WTC11 (cell line): ENCODE results near the gene FBXL16. TPM values are rescaled to one million over a fixed set of nuclear protein-coding genes. Genes with fewer than 3 reads are reported as not detected.

Source experiments
- ATAC-seq: fragments of 200-7000 bp; cut with Tn5 transposase; 2 replicates; pipeline ENCODE4 v1.10.0; 2021; ENCODE audit warnings: mild to moderate bottlenecking, moderate library complexity
- CTCF ChIA-PET: fragments of 300-600 bp; sonication (Branson Sonifier 250); formaldehyde crosslinking; loops from one replicate; lab custom pipeline; 2021; ENCODE audit warnings: antibody characterized with exemption; lab: Charles Lee
- POLR2A ChIA-PET: fragments of 350-600 bp; sonication (Branson Sonifier 250); formaldehyde crosslinking; loops from one replicate; lab custom pipeline; 2021; ENCODE audit warnings: antibody characterized with exemption; lab: Charles Lee
- DNase-seq: peaks from one replicate; pipeline ENCODE4 v3.0.0; 2021; ENCODE audit warnings: low spot score
- H3K27ac Mint-ChIP-seq: 2 replicates; pipeline ENCODE4 v1.8.0; 2021; ENCODE audit warnings: mixed read lengths
- H3K27me3 Mint-ChIP-seq: 2 replicates; pipeline ENCODE4 v1.8.0; 2021; ENCODE audit warnings: low read depth, mild to moderate bottlenecking, moderate library complexity, mixed read lengths
- H3K36me3 Mint-ChIP-seq: 2 replicates; pipeline ENCODE4 v1.8.0; 2021; ENCODE audit warnings: mixed read lengths
- H3K4me1 Mint-ChIP-seq: 2 replicates; pipeline ENCODE4 v1.8.0; 2022; ENCODE audit warnings: mixed read lengths
- H3K4me3 Mint-ChIP-seq: 2 replicates; pipeline ENCODE4 v1.8.0; 2021; ENCODE audit warnings: mild to moderate bottlenecking, moderate library complexity, mixed read lengths
- H3K9me3 Mint-ChIP-seq: 2 replicates; pipeline ENCODE4 v1.8.0; 2021; ENCODE audit warnings: mixed read lengths
- AR ChIP-seq: fragments of 250-450 bp; sonication (Bioruptor Pico); IDR thresholded peaks from 2 replicates; pipeline ENCODE4 v1.9.0; 2021; ENCODE audit warnings: mild to moderate bottlenecking
- CBFB ChIP-seq: sonication (generic); formaldehyde crosslinking; IDR thresholded peaks from 2 replicates; pipeline ENCODE4 v1.8.1; 2022; ENCODE audit warnings: mild to moderate bottlenecking, low read depth, missing genetic modification reagents
- ELF4 ChIP-seq: sonication (generic); formaldehyde crosslinking; IDR thresholded peaks from 2 replicates; pipeline ENCODE4 v1.8.1; 2022; ENCODE audit warnings: low read depth, mild to moderate bottlenecking, moderate library complexity, missing genetic modification reagents
- ERG ChIP-seq: fragments of 250-450 bp; sonication (Bioruptor Pico); IDR thresholded peaks from 2 replicates; pipeline ENCODE4 v1.8.0; 2021; ENCODE audit warnings: mild to moderate bottlenecking
- FOXP1 ChIP-seq: sonication (generic); formaldehyde crosslinking; IDR thresholded peaks from 2 replicates; pipeline ENCODE4 v1.8.0; 2022; ENCODE audit warnings: missing genetic modification reagents, mild to moderate bottlenecking, moderate library complexity, borderline replicate concordance
- IRF2 ChIP-seq: sonication (generic); formaldehyde crosslinking; IDR thresholded peaks from 2 replicates; pipeline ENCODE4 v1.8.0; 2022; ENCODE audit warnings: low read depth, missing genetic modification reagents, borderline replicate concordance
- MXD4 ChIP-seq: fragments of 250-450 bp; sonication (Bioruptor Pico); IDR thresholded peaks from 2 replicates; pipeline ENCODE4 v1.8.0; 2021; ENCODE audit warnings: mild to moderate bottlenecking, moderate library complexity, borderline replicate concordance
- NFATC4 ChIP-seq: fragments of 250-450 bp; sonication (Bioruptor Pico); IDR thresholded peaks from 2 replicates; pipeline ENCODE4 v1.9.0; 2021; ENCODE audit warnings: mild to moderate bottlenecking
- NFYB ChIP-seq: sonication (generic); formaldehyde crosslinking; conservative IDR thresholded peaks from 2 replicates; pipeline ENCODE4 v1.8.0; 2022; ENCODE audit warnings: low read depth, missing genetic modification reagents
- NR1H2 ChIP-seq: sonication (generic); formaldehyde crosslinking; IDR thresholded peaks from 2 replicates; pipeline ENCODE4 v1.9.0; 2021; ENCODE audit warnings: mild to moderate bottlenecking, moderate library complexity, missing genetic modification reagents
- RELA ChIP-seq: sonication (generic); formaldehyde crosslinking; IDR thresholded peaks from 2 replicates; pipeline ENCODE4 v1.8.1; 2022; ENCODE audit warnings: missing genetic modification reagents, mild to moderate bottlenecking, borderline replicate concordance
- ZBTB21 ChIP-seq: sonication (generic); formaldehyde crosslinking; IDR thresholded peaks from 2 replicates; pipeline ENCODE4 v1.8.1; 2023; ENCODE audit warnings: mild to moderate bottlenecking, missing genetic modification reagents, borderline replicate concordance
- ZNF232 ChIP-seq: sonication (generic); formaldehyde crosslinking; IDR thresholded peaks from 2 replicates; pipeline ENCODE4 v1.8.0; 2022; ENCODE audit warnings: mild to moderate bottlenecking, missing genetic modification reagents
- ZNF263 ChIP-seq: sonication (generic); formaldehyde crosslinking; IDR thresholded peaks from 2 replicates; pipeline ENCODE4 v1.8.1; 2022; ENCODE audit warnings: low read depth, mild to moderate bottlenecking, moderate library complexity, missing genetic modification reagents
- ZNF423 ChIP-seq: fragments of 250-450 bp; sonication (Bioruptor Pico); IDR thresholded peaks from 2 replicates; pipeline ENCODE4 v2.1.2; 2022; ENCODE audit warnings: mild to moderate bottlenecking, moderate library complexity
- ZSCAN18 ChIP-seq: fragments of 250-450 bp; sonication (Bioruptor Pico); IDR thresholded peaks from 2 replicates; pipeline ENCODE4 v2.1.2; 2022; ENCODE audit warnings: mild to moderate bottlenecking, moderate library complexity
- total RNA-seq: library from RNA; stranded (reverse); gene quantifications from 3 replicates; pipeline ENCODE4 v1.2.3, GENCODE V29; 2021
- TF ChIP-seq, protein P1 (sequence below): sonication (generic); formaldehyde crosslinking; IDR thresholded peaks from 2 replicates; pipeline ENCODE4 v1.8.0; 2022; ENCODE audit warnings: missing genetic modification reagents
- TF ChIP-seq, protein P2 (sequence below): sonication (generic); formaldehyde crosslinking; IDR thresholded peaks from 2 replicates; pipeline ENCODE4 v1.8.1; 2022; ENCODE audit warnings: missing genetic modification reagents, borderline replicate concordance

Gene FBXL16
- total RNA-seq, 1 experiment from 2014 or later, result 22.7 TPM

DNA sequence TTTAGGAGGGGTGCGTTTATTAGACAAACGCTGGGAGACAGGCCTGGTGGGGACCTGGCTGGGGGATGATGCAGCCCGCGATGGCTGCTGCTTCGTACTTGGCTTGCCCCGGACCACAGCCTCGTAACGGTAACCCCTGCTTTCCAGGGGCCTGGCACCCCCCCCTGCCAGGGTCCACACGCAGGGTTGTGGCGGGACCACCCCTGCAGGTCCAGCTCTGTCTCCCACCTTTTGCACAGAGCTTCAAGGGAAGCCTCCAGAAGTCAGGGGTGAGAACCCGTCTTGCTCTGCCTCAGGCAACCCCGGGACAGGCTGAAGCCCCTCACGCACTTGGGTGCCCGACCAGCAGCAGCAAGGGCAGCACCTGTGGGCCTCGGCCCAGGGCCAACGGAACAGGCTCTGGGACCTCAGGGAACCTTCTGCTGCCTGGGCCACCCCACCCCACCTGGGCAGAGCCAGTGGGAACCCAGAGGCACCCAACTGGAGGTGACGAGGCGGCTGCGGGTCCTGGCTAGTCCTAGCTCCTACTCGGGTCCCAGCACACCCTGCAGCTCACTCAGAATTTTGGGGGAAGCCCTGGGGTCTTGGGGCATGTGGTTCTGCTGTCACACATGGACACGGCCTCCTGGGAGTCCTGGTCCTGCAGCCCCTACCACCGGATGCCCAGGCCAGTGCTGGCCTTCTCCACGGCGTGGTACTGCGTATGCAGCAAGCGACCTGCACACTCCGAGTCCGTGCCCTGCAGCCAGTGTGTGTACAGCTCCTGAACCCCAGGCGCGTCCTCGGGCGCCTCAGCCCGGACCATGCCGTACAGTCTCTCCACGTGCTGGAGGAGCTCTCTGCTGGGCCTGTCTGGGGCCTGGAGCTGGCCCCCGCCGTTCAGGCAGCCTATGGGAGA lies 24.4 kb upstream of the FBXL16 start:
- TF ChIP-seq, protein P1, sequence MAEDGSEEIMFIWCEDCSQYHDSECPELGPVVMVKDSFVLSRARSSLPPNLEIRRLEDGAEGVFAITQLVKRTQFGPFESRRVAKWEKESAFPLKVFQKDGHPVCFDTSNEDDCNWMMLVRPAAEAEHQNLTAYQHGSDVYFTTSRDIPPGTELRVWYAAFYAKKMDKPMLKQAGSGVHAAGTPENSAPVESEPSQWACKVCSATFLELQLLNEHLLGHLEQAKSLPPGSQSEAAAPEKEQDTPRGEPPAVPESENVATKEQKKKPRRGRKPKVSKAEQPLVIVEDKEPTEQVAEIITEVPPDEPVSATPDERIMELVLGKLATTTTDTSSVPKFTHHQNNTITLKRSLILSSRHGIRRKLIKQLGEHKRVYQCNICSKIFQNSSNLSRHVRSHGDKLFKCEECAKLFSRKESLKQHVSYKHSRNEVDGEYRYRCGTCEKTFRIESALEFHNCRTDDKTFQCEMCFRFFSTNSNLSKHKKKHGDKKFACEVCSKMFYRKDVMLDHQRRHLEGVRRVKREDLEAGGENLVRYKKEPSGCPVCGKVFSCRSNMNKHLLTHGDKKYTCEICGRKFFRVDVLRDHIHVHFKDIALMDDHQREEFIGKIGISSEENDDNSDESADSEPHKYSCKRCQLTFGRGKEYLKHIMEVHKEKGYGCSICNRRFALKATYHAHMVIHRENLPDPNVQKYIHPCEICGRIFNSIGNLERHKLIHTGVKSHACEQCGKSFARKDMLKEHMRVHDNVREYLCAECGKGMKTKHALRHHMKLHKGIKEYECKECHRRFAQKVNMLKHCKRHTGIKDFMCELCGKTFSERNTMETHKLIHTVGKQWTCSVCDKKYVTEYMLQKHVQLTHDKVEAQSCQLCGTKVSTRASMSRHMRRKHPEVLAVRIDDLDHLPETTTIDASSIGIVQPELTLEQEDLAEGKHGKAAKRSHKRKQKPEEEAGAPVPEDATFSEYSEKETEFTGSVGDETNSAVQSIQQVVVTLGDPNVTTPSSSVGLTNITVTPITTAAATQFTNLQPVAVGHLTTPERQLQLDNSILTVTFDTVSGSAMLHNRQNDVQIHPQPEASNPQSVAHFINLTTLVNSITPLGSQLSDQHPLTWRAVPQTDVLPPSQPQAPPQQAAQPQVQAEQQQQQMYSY (CRISPR knock-in tag), result peak; percentile 23; the same call in 1 of the 2 replicates
- TF ChIP-seq AR (CRISPR knock-in tag), result no peak
- Mint-ChIP-seq H3K9me3 (no peaks in the 10 kb centered on the region), H3K4me1 (no peaks in the 10 kb centered on the region), H3K4me3 (peak overlapping the region; percentile 25; the same call in 1 of the 2 replicates), H3K36me3 (no peaks in the 10 kb centered on the region; the same call in 1 of the 2 replicates), H3K27me3 (peaks cover 2% of the 10 kb centered on the region; the same call in 1 of the 2 replicates), H3K27ac (no peak overlapping the region)
- ATAC-seq (no peak), DNase-seq (no peak)
- ChIA-PET CTCF (interaction anchor here (0.7 to 6.9 kb wide), 6 partner anchors 9 to 55 kb away, joined by 3 to 90 read pairs (median 6); partner anchors contain the start of genes ANTKMT, CIAO3 and METRN), POLR2A (interaction anchor here (1.0 to 1.4 kb wide), 2 partner anchors 9 to 59 kb away, joined by 3 to 6 read pairs; partner anchors contain the start of genes ANTKMT and CHTF18)

GRCh38 chr16:728890-729744 lies 23.5 kb upstream of the FBXL16 start:
- no peaks in the 10 kb centered on the region; the same call in 1 of the 2 replicates for H3K36me3 Mint-ChIP-seq
- H3K9me3 Mint-ChIP-seq, result no peaks in the 10 kb centered on the region
- POLR2A ChIA-PET, result interaction anchor here (1.0 to 1.4 kb wide), 3 partner anchors 8 to 60 kb away, joined by 3 to 6 read pairs (median 3); partner anchors contain the start of genes ANTKMT and CHTF18
- H3K27me3 Mint-ChIP-seq, result peaks cover 2% of the 10 kb centered on the region; the same call in 1 of the 2 replicates
- no peaks in the 10 kb centered on the region for H3K4me1 Mint-ChIP-seq
- H3K27ac Mint-ChIP-seq, result no peak overlapping the region
- DNase-seq (no peak), ATAC-seq (no peak)
- TF ChIP-seq CBFB (CRISPR knock-in tag) (no peak), ERG (CRISPR knock-in tag) (no peak), ZNF423 (CRISPR knock-in tag) (no peak), NR1H2 (no peak), FOXP1 (0 out of 2 replicates have a peak, but pooled peaks have one; percentile 19), RELA (CRISPR knock-in tag) (no peak), ZNF263 (CRISPR knock-in tag) (no peak), NFYB (CRISPR knock-in tag) (no peak), IRF2 (CRISPR knock-in tag) (no peak), ZNF232 (CRISPR knock-in tag) (no peak), ZBTB21 (CRISPR knock-in tag) (0 out of 2 replicates have a peak, but pooled peaks have one; percentile 25), ELF4 (CRISPR knock-in tag) (no peak), MXD4 (CRISPR knock-in tag) (no peak), ZSCAN18 (CRISPR knock-in tag) (no peak), NFATC4 (no peak)
- TF ChIP-seq, protein P2, sequence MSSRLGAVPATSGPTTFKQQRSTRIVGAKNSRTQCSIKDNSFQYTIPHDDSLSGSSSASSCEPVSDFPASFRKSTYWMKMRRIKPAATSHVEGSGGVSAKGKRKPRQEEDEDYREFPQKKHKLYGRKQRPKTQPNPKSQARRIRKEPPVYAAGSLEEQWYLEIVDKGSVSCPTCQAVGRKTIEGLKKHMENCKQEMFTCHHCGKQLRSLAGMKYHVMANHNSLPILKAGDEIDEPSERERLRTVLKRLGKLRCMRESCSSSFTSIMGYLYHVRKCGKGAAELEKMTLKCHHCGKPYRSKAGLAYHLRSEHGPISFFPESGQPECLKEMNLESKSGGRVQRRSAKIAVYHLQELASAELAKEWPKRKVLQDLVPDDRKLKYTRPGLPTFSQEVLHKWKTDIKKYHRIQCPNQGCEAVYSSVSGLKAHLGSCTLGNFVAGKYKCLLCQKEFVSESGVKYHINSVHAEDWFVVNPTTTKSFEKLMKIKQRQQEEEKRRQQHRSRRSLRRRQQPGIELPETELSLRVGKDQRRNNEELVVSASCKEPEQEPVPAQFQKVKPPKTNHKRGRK (CRISPR knock-in tag), result no peak
- TF ChIP-seq, all 79 proteins: peak for 2
- peak overlapping the region; percentile 64 for H3K4me3 Mint-ChIP-seq
- CTCF ChIA-PET, result interaction anchor here (0.7 to 6.9 kb wide), 8 partner anchors 8 to 416 kb away, joined by 3 to 90 read pairs (median 5); partner anchors contain the start of genes ANTKMT, CIAO3 and METRN
